K562 (cell line): ENCODE measurements around the gene TSPAN12. TPM values are rescaled to one million over a fixed set of nuclear protein-coding genes. Genes with fewer than 3 reads are reported as not detected.

ENCODE experiments used
- ARID1B ChIP-seq: fragments of 450-650 bp; IDR thresholded peaks from 2 replicates; pipeline ENCODE4 v1.6.1; 2016; ENCODE audit warnings: antibody characterized with exemption, mild to moderate bottlenecking, inconsistent platforms
- EP300 ChIP-seq: IDR thresholded peaks from 2 replicates; pipeline ENCODE4 v1.6.1; 2012; ENCODE audit warnings: low read length, improper control_type of control experiment
- FOXJ2 ChIP-seq: fragments of 200-800 bp; sonication (Bioruptor generic); IDR thresholded peaks from 2 replicates; pipeline ENCODE4 v1.6.1; 2016; ENCODE audit warnings: missing genetic modification characterization, missing compliant biosample characterization
- FOXJ3 ChIP-seq: sonication (generic); formaldehyde crosslinking; IDR thresholded peaks from 2 replicates; pipeline ENCODE4 v1.4.0; 2020; ENCODE audit warnings: mild to moderate bottlenecking, missing genetic modification reagents
- GTF2B ChIP-seq: IDR thresholded peaks from 2 replicates; pipeline ENCODE4 v1.6.1; 2011; ENCODE audit not compliant: insufficient read length; ENCODE audit errors: extremely low read depth
- NFXL1 ChIP-seq: fragments of 450-650 bp; formaldehyde crosslinking; IDR thresholded peaks from 2 replicates; pipeline ENCODE4 v1.4.0; 2021; ENCODE audit warnings: mild to moderate bottlenecking
- PRPF4 ChIP-seq: fragments of 200-400 bp; formaldehyde crosslinking; IDR thresholded peaks from one replicate; pipeline ENCODE4 v1.6.1; 2017; ENCODE audit warnings: low read length, low read depth, mild to moderate bottlenecking; ENCODE audit not compliant: insufficient read depth, poor library complexity, severe bottlenecking
- RFX1 ChIP-seq: fragments of 450-650 bp; IDR thresholded peaks from 2 replicates; pipeline ENCODE4 v1.6.1; 2016; ENCODE audit warnings: mild to moderate bottlenecking, moderate library complexity
- RNF2 ChIP-seq: sonication (generic); IDR thresholded peaks from 2 replicates; pipeline ENCODE4 v1.6.1; 2016
- SETDB1 ChIP-seq: IDR thresholded peaks from one replicate; pipeline ENCODE4 v1.6.1; 2012; ENCODE audit warnings: low read length, control low read depth, inconsistent platforms
- SMAD2 ChIP-seq: fragments of 150-350 bp; IDR thresholded peaks from 2 replicates; pipeline ENCODE4 v1.6.1; 2014; ENCODE audit warnings: low read depth, mild to moderate bottlenecking, low read length
- STAT5B ChIP-seq: fragments of 250-450 bp; sonication (Bioruptor Pico); IDR thresholded peaks from 2 replicates; pipeline ENCODE4 v1.8.0; 2021; ENCODE audit warnings: mild to moderate bottlenecking, inconsistent platforms
- TAL1 ChIP-seq: fragments of 450-650 bp; IDR thresholded peaks from 2 replicates; pipeline ENCODE4 v1.6.1; 2016; ENCODE audit warnings: mild to moderate bottlenecking
- TBL1XR1 ChIP-seq, 2 experiments: IDR thresholded peaks; 2 replicates each; pipeline ENCODE4 v1.6.1; 2012; ENCODE audit warnings: improper control_type of control experiment in 2 of 2, low read length in 2 of 2, mild to moderate bottlenecking in 1 of 2
- TEAD1 ChIP-seq, 2 experiments: fragments of 450-650 bp in 1 of 2; sonication (generic) in 1 of 2; formaldehyde crosslinking; IDR thresholded peaks; 2 replicates each; pipeline versions ENCODE4 v1.4.0 to v1.8.0; 2020 to 2022; ENCODE audit warnings: mild to moderate bottlenecking in 2 of 2, missing genetic modification reagents in 1 of 2
- ZBTB12 ChIP-seq: fragments of 250-450 bp; sonication (Bioruptor Pico); IDR thresholded peaks from 2 replicates; pipeline ENCODE4 v1.4.0; 2020
- ZMIZ1 ChIP-seq, 2 experiments: fragments of 150-350 bp in 1 of 2; IDR thresholded peaks; 2 replicates each; pipeline ENCODE4 v1.6.1; 2012 to 2016; ENCODE audit warnings: low read depth in 2 of 2, low read length in 2 of 2, mild to moderate bottlenecking in 1 of 2, moderate library complexity in 1 of 2
- ZNF324 ChIP-seq: fragments of 250-450 bp; sonication (Bioruptor Pico); IDR thresholded peaks from 2 replicates; pipeline ENCODE4 v1.4.0; 2020; ENCODE audit warnings: mild to moderate bottlenecking
- polyA plus RNA-seq, 8 experiments: library from polyadenylated mRNA; depleted of rRNA in 4 of 8; stranded (reverse) in 5 of 8; unstranded in 3 of 8; fragments of >200 nt; fragmentation: Nextera tagmentation in 2 of 8; fragmentation: Illumina TruSeq in 1 of 8; extraction: Ambion mirVana in 2 of 8; extraction: Trizol in 1 of 8; gene quantifications; 2 replicates each; pipeline versions ENCODE4 v1.2.1 to v1.2.3, GENCODE V29; 2011 to 2014; ENCODE audit warnings: inconsistent platforms in 1 of 8, missing spikeins in 1 of 8
- total RNA-seq, 7 experiments: library from RNA; depleted of rRNA in 6 of 7; stranded (reverse); fragments of >200 nt in 6 of 7; fragmentation: Illumina TruSeq in 2 of 7; extraction: Trizol in 2 of 7; gene quantifications; 2 replicates each; pipeline versions ENCODE4 v1.2.1 to v1.2.3, GENCODE V29; 2011 to 2021; ENCODE audit warnings: low replicate concordance in 1 of 7

The TSPAN12 gene
- total and polyA plus RNA-seq, 9 of the 15 experiments (the other 6 are each of a cell fraction or from before 2014, with no cell fraction given): 0.13 to 1.7 (median 0.35) TPM; not detected in 1

GRCh38 chr7:120740348-120740747 is 117.6 kb downstream of the TSPAN12 start (continued):
- no peak for TF ChIP-seq GTF2B
- no peak for TF ChIP-seq ZMIZ1 (IDR thresholded peaks at IDR 0.05; ENCODE audit: low read depth in 2 of 2, low read length in 2 of 2)
- TF ChIP-seq SETDB1: no peak
- 0 out of 2 replicates have a peak, but pooled peaks have one; percentile 14 for TF ChIP-seq ZNF324 (CRISPR knock-in tag)
- peak; percentile 24; the same call in 1 of the 2 replicates for TF ChIP-seq RFX1
- no peak for TF ChIP-seq SMAD2
- TF ChIP-seq TAL1: peak; percentile 45; the same call in 1 of the 2 replicates
- TF ChIP-seq TEAD1 (CRISPR knock-in tag; IDR thresholded peaks at IDR 0.05): 0 out of 4 replicates have a peak, but pooled peaks of 1 of the 2 experiments have one; percentile 25
- TF ChIP-seq FOXJ3 (CRISPR knock-in tag): peak; percentile 47; the same call in 1 of the 2 replicates
- TF ChIP-seq ARID1B: peak; percentile 57
- no peak for TF ChIP-seq EP300
- no peak for TF ChIP-seq RNF2
- no peak for TF ChIP-seq TBL1XR1 (IDR thresholded peaks at IDR 0.05; ENCODE audit: low read length in 2 of 2)
- TF ChIP-seq PRPF4: no peak
- peak; percentile 64; the same call in 1 of the 2 replicates for TF ChIP-seq ZBTB12
- TF ChIP-seq FOXJ2 (tag): peak; percentile 90
- TF ChIP-seq NFXL1: 0 out of 2 replicates have a peak, but pooled peaks have one; percentile 25
- no peak for TF ChIP-seq STAT5B (CRISPR knock-in tag)
